ENCODE results near the gene GREM1. TPM values are rescaled to one million over a fixed set of nuclear protein-coding genes. Genes with fewer than 3 reads are reported as not detected.

The GREM1 gene
- total RNA-seq, 4 donors from 2014 or later: 0.44 to 7.8 (median 3.2) TPM; not detected in 1

DNA sequence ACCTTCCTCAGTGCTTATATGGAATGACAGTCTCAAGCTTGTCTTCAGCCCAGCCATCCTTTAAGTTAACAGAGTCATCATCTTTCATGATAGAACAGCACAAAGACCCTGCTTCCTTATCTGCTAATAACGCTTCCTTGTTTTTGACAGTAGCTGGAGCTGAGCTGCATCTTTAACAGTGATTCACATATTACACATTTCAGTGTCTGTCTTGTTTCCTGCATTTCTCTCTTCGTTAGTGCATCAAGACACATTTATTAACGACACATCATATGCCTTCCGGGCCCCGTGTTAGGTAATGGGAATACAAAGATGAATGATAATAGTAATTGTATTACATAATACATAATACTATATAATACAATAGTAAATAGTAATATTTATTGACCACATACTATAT lies 30.2 kb upstream of the GREM1 start:
- 86 to 91% methylated on average over 5 of the region's 5 CpGs for WGBS, 2 donors
- no peak overlapping the region for H3K27ac ChIP-seq

DNA sequence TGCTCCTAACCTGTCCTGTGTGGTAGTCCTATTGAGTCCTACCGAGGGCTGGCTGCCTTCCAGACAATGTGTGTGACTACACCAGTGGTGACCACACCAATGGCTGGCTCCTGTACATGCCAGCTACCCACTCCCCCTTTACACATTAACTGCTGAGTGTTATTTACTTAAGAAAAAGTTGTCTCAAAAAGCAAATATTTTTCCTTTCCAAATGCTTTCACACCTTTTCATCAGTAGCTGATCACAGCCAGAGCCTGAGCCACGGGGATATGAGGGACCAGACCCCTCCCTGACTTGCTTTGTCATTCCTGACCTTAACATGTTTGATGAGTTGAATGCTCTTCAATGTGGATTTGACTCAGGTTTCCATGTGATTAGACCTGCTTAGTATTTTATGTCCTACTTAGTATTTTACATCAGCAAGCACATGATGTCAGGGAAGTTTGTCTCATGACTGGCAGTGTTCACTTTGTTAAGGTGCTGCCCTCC lies 29.6 kb upstream of the GREM1 start:
- Histone ChIP-seq H3K27me3 (no peaks in the 10 kb centered on the region), H3K4me1 (peaks cover 8 to 11% of the 10 kb centered on the region in 2 donors), H3K9me3 (no peaks in the 10 kb centered on the region), H3K36me3 (no peaks in the 10 kb centered on the region), H3K4me3 (replicated peaks in 1 of 3) (no peak overlapping the region), H3K27ac (no peak overlapping the region)
- intact Hi-C loops (cut with DNase I): no loop called here
- no peak for DNase-seq
- 48 to 50% methylated on average over 2 of the region's 2 CpGs for WGBS, 2 donors
- no peak for TF ChIP-seq POLR2A (IDR thresholded peaks at IDR 0.05)
- TF ChIP-seq, protein P1, sequence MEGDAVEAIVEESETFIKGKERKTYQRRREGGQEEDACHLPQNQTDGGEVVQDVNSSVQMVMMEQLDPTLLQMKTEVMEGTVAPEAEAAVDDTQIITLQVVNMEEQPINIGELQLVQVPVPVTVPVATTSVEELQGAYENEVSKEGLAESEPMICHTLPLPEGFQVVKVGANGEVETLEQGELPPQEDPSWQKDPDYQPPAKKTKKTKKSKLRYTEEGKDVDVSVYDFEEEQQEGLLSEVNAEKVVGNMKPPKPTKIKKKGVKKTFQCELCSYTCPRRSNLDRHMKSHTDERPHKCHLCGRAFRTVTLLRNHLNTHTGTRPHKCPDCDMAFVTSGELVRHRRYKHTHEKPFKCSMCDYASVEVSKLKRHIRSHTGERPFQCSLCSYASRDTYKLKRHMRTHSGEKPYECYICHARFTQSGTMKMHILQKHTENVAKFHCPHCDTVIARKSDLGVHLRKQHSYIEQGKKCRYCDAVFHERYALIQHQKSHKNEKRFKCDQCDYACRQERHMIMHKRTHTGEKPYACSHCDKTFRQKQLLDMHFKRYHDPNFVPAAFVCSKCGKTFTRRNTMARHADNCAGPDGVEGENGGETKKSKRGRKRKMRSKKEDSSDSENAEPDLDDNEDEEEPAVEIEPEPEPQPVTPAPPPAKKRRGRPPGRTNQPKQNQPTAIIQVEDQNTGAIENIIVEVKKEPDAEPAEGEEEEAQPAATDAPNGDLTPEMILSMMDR (IDR thresholded peaks at IDR 0.05): no peak

More for the DNA sequence above, 30.2 kb upstream of the GREM1 start:
- TF ChIP-seq, protein P1 (IDR thresholded peaks at IDR 0.05): no peak
- TF ChIP-seq POLR2A (IDR thresholded peaks at IDR 0.05): no peak
- H3K4me3 ChIP-seq (replicated peaks in 1 of 3): no peak overlapping the region
- H3K4me1 ChIP-seq: peaks cover 8 to 13% of the 10 kb centered on the region in 2 donors
- no peaks in the 10 kb centered on the region for H3K36me3 ChIP-seq
- DNase-seq: no peak
- intact Hi-C loops (cut with DNase I): no loop called here
- no peaks in the 10 kb centered on the region for H3K9me3 ChIP-seq
- H3K27me3 ChIP-seq: no peaks in the 10 kb centered on the region

DNA sequence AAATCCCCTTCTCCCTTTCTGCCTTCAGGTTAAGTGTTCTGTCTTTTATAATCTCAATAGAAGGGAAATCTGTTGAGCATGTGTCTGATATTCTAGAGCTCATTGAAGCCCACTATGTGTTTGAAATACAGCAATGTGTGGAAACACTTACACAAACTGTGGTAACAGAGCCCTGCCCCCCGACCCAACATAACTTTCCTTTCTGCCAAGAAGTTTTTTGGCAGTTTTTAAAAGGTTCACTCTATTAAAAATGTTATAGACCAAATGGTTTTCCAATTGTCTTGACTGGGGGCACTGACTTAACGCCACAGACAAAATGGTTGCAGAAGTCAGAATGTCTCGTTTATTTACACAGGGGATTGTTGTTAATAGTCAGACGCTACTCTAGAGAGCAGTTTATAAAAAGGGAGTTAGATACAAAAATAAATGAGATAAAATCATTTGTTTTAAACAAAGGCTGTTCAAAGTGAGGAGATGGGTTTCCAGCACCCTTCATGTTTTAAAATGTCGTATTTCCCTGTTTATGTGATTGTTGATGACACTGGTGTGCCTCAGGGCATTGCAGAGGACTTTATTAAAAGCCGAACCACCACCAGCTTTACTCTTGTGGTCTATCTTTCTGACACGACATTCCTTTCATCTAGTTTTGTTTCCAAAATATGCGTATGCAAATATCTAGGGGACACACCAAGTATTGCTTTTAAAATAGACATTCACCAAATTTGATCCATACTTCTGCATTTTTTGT lies 26.7 kb upstream of the GREM1 start:
- Histone ChIP-seq H3K27ac (no peak overlapping the region), H3K36me3 (no peaks in the 10 kb centered on the region), H3K4me1 (no peaks in the 10 kb centered on the region), H3K9me3 (no peaks in the 10 kb centered on the region), H3K27me3 (no peaks in the 10 kb centered on the region), H3K4me3 (replicated peaks in 1 of 3) (no peak overlapping the region)
- DNase-seq: no peak
- TF ChIP-seq, protein P1 (IDR thresholded peaks at IDR 0.05): no peak
- TF ChIP-seq POLR2A (IDR thresholded peaks at IDR 0.05): no peak
- intact Hi-C loops (cut with DNase I): no loop called here
- WGBS, 2 donors: 78 to 79% methylated on average over 8 of the region's 8 CpGs

DNA sequence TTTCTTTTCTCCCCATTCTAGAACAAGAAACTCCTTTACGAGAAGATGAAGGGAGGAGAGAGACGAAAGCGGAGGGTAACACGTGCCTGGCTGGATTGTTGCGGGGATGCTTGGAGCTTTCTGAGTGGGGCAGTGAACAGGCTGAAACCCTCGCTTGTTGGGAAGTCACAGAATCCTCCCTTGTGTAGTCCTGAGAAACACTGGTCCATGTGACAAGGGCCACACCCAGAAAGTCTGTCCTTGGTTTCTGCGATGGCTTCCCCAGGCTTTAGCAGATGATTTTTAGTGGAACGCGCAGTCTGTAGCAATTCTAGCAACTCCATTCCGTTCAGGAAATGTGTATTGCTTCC lies 26.1 kb upstream of the GREM1 start:
- Histone ChIP-seq H3K27ac (no peak overlapping the region), H3K4me1 (no peaks in the 10 kb centered on the region), H3K4me3 (replicated peaks in 1 of 3) (no peak overlapping the region), H3K36me3 (no peaks in the 10 kb centered on the region), H3K27me3 (no peaks in the 10 kb centered on the region), H3K9me3 (no peaks in the 10 kb centered on the region)
- intact Hi-C loops (cut with DNase I): no loop called here
- no peak for DNase-seq
- no peak for TF ChIP-seq POLR2A (IDR thresholded peaks at IDR 0.05)
- TF ChIP-seq, protein P1 (IDR thresholded peaks at IDR 0.05): no peak
- 92 to 96% methylated on average over 10 of the region's 10 CpGs for WGBS, 2 donors

DNA sequence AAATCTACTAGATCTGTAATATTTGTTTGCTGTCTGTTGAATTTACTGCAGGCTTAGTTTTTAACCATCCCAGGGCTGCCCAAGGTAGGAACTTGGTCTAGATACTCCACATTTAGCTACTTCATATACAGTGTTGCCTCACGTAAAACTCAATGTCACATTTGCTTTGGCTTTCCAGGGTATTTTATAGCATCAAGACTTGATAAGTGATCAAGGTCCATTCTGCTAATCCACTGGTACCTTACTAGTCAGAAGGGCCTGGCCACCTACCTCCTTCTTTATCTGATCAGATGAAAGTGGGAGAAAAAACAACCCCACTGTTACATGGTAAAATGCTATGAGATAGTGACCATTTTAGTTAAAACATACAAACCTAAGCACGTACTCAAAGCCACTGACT lies 25.5 kb upstream of the GREM1 start:
- TF ChIP-seq, protein P1 (IDR thresholded peaks at IDR 0.05): no peak
- no peak for TF ChIP-seq POLR2A (IDR thresholded peaks at IDR 0.05)
- no peak for DNase-seq
- intact Hi-C loops (cut with DNase I): no loop called here
- WGBS, 2 donors: 89 to 95% methylated on average over 2 of the region's 2 CpGs
- H3K4me1 ChIP-seq: no peaks in the 10 kb centered on the region
- no peak overlapping the region for H3K4me3 ChIP-seq (replicated peaks in 1 of 3)
- no peaks in the 10 kb centered on the region for H3K27me3 ChIP-seq
- H3K9me3 ChIP-seq: no peaks in the 10 kb centered on the region
- no peaks in the 10 kb centered on the region for H3K36me3 ChIP-seq
- no peak overlapping the region for H3K27ac ChIP-seq

Data from thyroid gland (tissue), 4 donors.